ES-I3 (cell line): Measurements from ENCODE around the gene GREB1L.

ENCODE experiments used
- H3K36me3 ChIP-seq: 2 replicates; pipeline ENCODE4 v1.6.1; 2013; ENCODE audit warnings: mild to moderate bottlenecking, low read length, control low read depth, moderate library complexity; ENCODE audit not compliant: insufficient read depth
- H3K4me1 ChIP-seq: 2 replicates; pipeline ENCODE4 v1.6.1; 2013; ENCODE audit warnings: mild to moderate bottlenecking, control low read depth, low read length; ENCODE audit not compliant: insufficient read depth
- H3K9ac ChIP-seq: 2 replicates; pipeline ENCODE4 v1.6.1; 2013; ENCODE audit warnings: low read depth, mild to moderate bottlenecking, low read length, moderate library complexity
- H3K9me3 ChIP-seq: 2 replicates; pipeline ENCODE4 v1.6.1; 2013; ENCODE audit warnings: mild to moderate bottlenecking, low read length, moderate library complexity; ENCODE audit not compliant: control insufficient read depth, insufficient read depth

Gene GREB1L

DNA sequence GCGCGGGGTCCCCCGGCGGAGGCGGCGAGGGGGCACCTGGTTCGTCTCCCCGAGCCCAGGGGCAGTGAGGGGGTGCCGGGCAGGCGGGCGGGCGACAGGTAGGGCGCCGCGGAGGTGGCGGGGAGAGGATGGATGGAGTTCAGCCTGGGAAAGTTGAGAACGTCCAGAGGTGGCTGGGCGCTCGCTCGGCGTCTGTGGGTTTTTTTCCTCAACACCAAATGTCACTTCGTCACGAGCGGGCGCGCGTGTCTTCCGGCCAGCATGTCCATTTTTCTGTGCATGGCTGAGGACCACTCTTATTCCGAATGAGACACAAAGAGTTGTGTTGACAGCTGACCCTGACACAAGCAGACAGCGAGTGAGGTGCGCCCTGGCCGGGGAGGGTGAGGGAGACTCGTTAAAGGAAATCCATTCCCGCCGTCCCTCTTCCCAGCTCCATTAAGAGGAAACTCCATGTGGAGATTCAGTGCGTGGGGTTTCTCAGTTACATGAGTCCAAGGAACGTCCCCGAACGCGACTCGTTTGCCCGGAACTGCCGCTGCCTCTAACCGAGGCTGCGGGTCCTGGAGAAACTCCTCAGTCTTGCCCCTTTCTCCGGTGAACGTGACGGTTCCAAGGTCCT is 859 bp downstream of the GREB1L start:
- H3K36me3 ChIP-seq, result no peaks in the 10 kb centered on the region
- H3K4me1 ChIP-seq, result peaks cover 3% of the 10 kb centered on the region; the same call in 1 of the 2 replicates
- H3K9ac ChIP-seq, result peak overlapping the region; percentile 79; the same call in 1 of the 2 replicates
- H3K9me3 ChIP-seq, result no peaks in the 10 kb centered on the region

DNA sequence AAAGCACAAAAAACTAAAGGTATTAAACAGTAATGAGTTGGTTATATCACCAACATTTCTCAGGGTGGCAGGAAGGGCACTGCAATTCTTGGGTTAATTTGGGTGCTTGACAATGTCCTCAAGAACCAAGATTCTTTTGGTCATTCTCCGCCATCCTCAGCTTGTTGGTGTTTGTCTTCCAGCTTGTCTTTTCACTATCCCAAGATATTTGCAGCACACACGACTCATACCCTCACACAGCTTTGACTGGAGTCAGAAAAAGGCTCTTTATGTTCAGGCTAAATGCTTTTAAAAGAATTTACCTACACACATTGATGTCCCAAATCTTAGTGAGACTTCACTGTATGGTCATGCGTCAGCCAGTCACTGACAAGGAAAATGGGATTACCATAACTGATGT is 12.5 kb downstream of the GREB1L start:
- no peaks in the 10 kb centered on the region; the same call in 1 of the 2 replicates for H3K4me1 ChIP-seq
- H3K9me3 ChIP-seq, result no peaks in the 10 kb centered on the region
- H3K36me3 ChIP-seq, result no peaks in the 10 kb centered on the region
- no peak overlapping the region for H3K9ac ChIP-seq

DNA sequence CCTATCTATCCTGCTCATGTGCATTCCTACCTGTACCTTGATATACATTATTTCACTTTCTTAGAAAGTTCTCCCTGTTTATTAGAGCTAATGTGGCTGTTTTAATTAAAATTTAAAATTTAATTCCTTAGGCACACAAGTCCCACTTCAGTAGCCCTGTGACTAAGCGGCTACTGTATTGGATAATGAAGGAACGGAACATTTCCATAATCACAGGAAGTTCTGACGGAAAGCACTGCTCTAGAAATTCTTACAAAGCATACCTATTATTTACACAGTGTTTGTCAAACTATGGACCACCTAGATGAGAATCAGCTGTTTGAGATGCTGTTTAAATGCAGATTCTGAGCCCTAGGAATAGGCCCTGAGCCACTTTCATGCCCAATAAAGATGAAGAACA is 13.2 kb downstream of the GREB1L start:
- H3K36me3 ChIP-seq, result no peaks in the 10 kb centered on the region
- H3K9me3 ChIP-seq, result no peaks in the 10 kb centered on the region
- no peak overlapping the region for H3K9ac ChIP-seq
- no peaks in the 10 kb centered on the region; the same call in 1 of the 2 replicates for H3K4me1 ChIP-seq

DNA sequence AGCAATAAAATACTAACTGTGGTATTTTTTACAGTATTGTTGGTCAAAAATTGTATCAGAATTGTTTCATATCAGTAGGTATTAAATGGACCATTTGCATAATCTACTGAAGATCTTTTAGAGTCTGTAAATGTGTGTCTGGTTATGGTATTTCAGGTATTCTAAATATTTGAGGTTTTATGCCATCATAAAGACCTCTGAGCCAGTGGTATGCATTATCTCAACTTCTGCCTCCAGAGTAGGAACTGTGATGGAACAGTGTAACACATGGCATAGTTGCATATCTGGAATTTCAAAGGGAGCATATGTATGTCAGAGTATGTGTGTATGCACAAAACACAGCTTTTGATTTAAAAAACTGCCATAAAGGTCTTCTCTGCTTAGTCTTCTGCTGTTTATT is 15.4 kb downstream of the GREB1L start:
- Histone ChIP-seq H3K9me3 (no peaks in the 10 kb centered on the region), H3K36me3 (no peaks in the 10 kb centered on the region), H3K9ac (no peak overlapping the region), H3K4me1 (peaks cover 10% of the 10 kb centered on the region)

DNA sequence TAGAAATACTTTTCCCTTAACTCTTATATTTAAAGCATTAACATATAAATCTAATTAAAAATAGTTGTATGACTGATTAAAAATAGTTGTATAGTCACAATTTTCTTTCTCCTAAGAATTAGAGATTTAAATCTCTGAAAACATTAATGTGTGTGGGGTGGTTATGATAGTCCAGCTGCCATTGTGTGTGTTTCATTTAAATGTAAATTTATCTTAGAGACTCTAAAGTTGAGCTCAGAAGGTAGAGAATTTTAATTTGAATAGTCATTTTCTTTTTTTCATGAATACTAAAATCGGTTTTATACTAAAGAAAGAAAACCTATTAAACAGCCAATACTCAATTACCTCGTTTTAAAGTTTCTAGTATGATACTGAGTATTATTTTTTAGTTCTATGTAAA is 18.6 kb downstream of the GREB1L start:
- Histone ChIP-seq H3K9ac (no peak overlapping the region), H3K4me1 (peaks cover 10% of the 10 kb centered on the region; the same call in 1 of the 2 replicates), H3K36me3 (no peaks in the 10 kb centered on the region), H3K9me3 (no peaks in the 10 kb centered on the region)

DNA sequence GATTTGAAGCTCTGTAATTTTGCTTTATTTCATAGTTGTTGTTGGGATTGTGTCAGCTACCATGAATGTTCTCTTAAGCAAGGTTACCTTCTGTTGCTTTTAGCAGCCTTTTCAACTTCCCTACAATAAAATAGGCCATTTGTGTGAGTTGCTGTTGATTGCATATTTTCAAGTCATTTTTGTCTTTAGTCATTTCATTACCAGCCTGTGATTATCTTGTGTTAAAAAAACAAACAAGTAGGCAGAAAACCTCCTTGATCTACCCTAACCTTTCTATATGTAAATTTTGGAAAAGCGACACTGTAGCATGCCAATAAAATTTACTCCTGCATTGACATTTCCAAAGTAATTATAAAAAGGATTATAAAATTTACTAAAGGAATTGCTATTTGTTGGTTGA is 19.3 kb downstream of the GREB1L start:
- Histone ChIP-seq H3K4me1 (peaks cover 10% of the 10 kb centered on the region; the same call in 1 of the 2 replicates), H3K36me3 (no peaks in the 10 kb centered on the region), H3K9me3 (no peaks in the 10 kb centered on the region), H3K9ac (no peak overlapping the region)

DNA sequence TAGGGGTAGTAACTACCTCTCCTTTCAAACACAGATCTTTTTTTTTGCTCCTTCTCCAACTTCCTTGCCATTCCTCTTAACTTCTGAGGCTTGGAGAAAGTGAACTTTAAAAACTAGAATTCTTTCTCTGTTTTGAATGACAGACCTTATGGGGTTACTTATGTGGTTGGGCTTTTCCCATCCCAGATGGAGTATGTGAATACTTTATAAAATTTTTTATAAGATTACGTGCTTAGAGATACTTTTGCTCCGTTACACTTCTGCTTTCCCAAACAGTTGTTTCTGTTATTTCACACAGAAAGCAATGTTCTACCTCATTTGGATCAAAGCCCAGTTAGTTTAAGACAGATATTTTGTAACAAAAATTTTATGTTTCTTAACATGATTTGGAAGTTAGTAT is 20.2 kb downstream of the GREB1L start:
- Histone ChIP-seq H3K4me1 (peaks cover 10% of the 10 kb centered on the region; the same call in 1 of the 2 replicates), H3K9ac (no peak overlapping the region), H3K36me3 (no peaks in the 10 kb centered on the region), H3K9me3 (no peaks in the 10 kb centered on the region)

DNA sequence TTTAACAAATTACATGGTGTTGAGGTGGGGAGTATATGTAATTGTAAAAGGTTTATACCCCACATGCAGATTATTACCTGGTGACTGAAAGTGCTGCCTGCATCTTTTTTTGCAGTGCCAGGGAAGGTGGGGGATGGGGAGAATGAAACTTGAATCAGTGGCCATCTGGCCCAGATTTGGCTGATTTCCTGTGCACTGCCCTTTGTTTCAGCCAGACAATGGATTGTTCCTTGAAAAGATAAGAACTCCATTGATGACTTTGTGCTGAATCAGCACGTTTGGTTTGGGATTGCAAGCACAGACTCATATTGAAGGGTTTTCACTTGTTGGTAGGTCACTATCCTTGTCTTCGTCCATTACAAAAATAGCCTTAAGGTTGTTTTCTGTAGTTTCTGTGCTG is 20.9 kb downstream of the GREB1L start:
- H3K4me1 ChIP-seq, result peaks cover 10% of the 10 kb centered on the region; the same call in 1 of the 2 replicates
- H3K36me3 ChIP-seq, result no peaks in the 10 kb centered on the region
- H3K9ac ChIP-seq, result no peak overlapping the region
- no peaks in the 10 kb centered on the region for H3K9me3 ChIP-seq

DNA sequence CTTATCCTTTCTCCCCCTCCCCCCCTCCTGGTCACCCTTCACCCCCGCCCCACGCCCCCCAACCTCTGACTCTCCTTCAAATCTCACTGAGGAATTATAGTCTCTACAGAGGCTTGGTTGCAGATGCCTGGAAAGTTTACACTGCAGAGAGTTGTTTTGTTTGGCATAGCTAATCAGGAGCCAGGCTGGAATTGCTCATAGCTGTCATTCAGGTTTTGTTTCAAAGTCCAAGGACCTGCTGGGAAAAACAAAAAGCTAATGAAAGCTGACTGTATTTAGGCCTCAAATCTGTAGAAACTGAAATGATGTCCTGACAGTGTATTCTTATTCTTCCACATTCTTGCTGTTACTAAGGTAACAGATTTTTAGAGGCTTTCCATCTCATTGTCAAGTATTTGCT is 22.6 kb downstream of the GREB1L start:
- no peaks in the 10 kb centered on the region for H3K9me3 ChIP-seq
- H3K4me1 ChIP-seq, result peaks cover 10% of the 10 kb centered on the region; the same call in 1 of the 2 replicates
- no peak overlapping the region for H3K9ac ChIP-seq
- H3K36me3 ChIP-seq, result no peaks in the 10 kb centered on the region

DNA sequence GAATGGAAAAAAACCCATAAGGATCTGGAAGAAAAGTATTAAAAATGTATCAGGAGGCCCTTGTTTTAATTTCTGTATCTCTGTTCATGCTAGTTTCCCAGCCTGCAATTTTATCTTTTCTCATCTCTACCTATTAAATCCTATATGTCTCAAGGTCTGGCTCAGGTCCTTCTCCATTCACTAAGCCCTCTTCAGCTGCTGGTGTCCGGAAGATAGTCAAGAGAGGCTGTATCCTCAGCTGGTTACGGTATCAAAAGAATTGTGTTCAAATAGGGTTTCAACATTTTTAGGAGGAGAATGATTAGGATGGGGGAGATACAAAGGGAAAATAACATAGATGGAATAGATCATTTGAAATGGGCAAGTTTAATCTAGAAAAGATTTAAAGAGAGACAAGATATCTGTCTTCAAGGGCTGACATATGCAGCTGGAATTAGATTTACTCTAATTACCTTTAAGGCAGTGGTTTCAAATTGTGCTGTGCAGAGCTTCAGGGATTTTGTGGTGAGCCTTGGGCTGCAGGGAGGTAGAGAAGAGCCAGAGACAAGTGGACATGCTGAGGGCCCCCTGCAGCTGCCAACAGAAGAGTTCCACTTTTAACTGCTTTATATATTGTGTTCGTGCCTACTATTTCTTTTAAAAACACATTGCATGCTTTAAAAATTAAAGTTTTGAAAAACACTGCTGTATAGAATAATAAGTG is 24.1 kb downstream of the GREB1L start:
- peaks cover 7% of the 10 kb centered on the region; the same call in 1 of the 2 replicates for H3K4me1 ChIP-seq
- H3K9me3 ChIP-seq, result no peaks in the 10 kb centered on the region
- H3K36me3 ChIP-seq, result no peaks in the 10 kb centered on the region
- no peak overlapping the region for H3K9ac ChIP-seq

DNA sequence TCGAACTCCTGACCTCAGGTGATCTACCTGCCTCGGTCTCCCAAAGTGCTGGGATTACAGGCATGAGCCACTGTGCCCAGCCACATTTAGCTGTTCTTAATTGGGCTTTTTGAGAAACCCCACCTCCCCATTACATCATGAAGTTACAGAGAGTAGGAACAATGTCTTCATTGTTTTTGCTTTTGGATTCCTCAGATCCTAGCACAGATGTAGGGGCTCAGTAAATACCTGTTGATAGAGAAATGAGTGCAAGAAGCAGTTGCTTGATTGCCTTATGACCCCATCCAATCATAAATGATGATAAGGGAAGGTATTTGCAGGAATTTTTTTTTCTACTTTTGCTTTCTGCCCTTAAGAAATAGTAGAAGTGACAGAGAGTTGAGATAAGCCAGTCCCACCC is 25.4 kb downstream of the GREB1L start:
- no peaks in the 10 kb centered on the region for H3K36me3 ChIP-seq
- H3K9me3 ChIP-seq, result no peaks in the 10 kb centered on the region
- H3K9ac ChIP-seq, result no peak overlapping the region
- H3K4me1 ChIP-seq, result no peaks in the 10 kb centered on the region

DNA sequence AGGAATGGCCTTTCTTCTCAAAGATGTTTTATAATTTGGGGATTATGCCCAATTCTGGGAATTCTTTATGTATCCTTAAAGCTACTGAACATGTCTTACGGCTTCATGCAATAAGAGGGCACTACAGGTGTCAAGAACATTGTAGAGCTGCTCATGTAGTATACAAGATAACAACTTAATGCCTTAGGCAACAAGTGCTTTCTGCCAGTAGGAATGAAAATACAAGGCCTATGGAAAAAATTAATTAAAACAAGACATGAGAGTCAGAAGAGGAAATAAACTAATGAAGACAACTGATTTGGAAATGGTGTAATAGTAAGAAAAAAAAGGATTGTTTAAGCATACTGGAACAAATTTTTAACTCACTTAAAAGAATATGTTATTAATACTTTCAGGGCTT is 27.3 kb downstream of the GREB1L start:
- H3K4me1 ChIP-seq, result no peaks in the 10 kb centered on the region

DNA sequence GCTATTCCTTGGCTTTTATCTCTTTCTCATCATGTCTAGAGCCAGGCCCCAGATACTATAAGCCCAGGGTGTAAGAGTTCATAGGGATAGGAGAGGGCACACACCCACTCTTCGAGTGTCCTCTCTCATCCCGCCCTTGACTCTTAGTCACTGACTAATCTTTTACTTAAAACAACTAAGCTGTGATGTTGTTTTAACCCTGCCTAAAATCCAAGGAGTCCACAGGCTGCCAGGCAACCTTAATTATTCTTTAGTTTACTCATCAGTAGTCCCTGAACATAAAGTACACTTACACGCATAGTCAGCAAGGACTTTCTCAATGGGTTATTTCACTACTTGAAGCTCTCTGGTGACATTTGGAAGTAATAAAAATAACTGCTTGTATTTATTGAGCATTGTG is 28.4 kb downstream of the GREB1L start:
- Histone ChIP-seq H3K4me1 (no peaks in the 10 kb centered on the region), H3K9ac (no peak overlapping the region), H3K9me3 (no peaks in the 10 kb centered on the region), H3K36me3 (no peaks in the 10 kb centered on the region)

More for the DNA sequence above, 27.3 kb downstream of the GREB1L start:
- Histone ChIP-seq H3K36me3 (no peaks in the 10 kb centered on the region), H3K9me3 (no peaks in the 10 kb centered on the region), H3K9ac (no peak overlapping the region)

DNA sequence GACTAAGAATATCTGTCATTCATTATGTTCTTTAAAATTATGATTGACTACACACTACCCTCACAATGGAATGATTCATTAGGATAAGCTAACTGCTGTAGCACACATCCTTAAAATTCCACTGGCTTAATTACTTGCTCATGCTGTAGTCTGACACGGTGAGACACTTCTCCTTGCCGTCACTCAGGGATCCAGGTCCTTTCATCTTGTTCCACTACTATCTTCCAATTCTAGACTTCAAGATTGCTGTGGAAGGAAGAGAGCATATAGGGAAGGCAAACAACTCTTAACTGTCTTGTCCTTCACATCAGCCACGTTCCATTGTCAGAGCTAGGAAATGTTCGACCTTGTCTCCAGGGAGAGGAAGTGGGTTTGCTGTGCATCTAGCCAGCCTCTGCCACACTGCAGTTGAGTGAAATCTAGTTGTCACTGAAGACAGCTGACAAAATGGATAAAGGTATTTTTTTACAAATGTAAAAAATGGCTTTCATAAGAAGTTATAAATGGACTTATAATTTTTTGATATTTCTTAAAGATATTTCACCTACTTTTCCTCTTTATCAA is 30.1 kb downstream of the GREB1L start:
- no peak overlapping the region for H3K9ac ChIP-seq
- no peaks in the 10 kb centered on the region for H3K9me3 ChIP-seq
- H3K36me3 ChIP-seq, result no peaks in the 10 kb centered on the region
- H3K4me1 ChIP-seq, result no peaks in the 10 kb centered on the region

DNA sequence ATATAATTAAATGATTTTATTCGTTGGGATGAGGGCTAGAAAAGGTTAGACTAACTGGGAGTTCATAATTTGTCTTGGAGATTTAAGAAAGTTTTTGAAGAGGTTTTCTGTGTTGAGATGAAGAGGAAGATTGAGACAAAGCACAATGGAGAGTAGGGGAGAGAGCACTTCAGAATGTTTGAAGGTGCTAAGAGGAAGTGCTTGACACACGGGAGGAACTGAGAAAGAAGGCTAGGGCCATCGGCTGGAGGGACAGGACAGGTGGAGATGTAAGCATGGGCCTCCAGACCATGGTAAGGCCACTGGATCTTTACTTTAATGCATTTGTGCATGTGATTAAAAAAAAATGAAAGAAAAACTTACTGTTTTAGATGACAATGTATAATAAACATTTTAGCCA is 31.5 kb downstream of the GREB1L start:
- no peaks in the 10 kb centered on the region for H3K36me3 ChIP-seq
- H3K4me1 ChIP-seq, result no peaks in the 10 kb centered on the region
- H3K9me3 ChIP-seq, result no peaks in the 10 kb centered on the region
- no peak overlapping the region for H3K9ac ChIP-seq
